Measurements from ENCODE around the gene PTPRO.

PTPRO gene

DNA sequence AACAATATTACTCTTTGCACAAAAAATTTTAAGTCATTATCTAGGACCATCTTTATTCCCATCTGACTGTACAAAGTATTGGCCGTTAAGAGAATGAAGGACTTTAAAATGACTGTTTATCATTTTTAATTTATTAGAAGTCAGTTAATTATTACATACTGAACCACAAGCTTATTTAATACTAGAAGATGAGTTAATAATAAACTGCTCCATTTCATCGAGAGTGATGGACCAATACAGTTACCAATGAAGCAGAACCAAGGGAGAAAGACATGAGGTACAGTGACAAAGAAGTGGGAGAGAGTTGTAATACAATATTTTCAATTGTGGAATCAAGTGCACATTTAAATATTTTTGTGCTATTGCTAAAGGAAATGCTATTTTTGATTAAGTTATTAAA is 83.3 kb downstream of the PTPRO start:
- FAIRE-seq (no peak), DNase-seq (ENCODE audit: insufficient read length, low spot score) (no peak)
- TF ChIP-seq, protein P1, sequence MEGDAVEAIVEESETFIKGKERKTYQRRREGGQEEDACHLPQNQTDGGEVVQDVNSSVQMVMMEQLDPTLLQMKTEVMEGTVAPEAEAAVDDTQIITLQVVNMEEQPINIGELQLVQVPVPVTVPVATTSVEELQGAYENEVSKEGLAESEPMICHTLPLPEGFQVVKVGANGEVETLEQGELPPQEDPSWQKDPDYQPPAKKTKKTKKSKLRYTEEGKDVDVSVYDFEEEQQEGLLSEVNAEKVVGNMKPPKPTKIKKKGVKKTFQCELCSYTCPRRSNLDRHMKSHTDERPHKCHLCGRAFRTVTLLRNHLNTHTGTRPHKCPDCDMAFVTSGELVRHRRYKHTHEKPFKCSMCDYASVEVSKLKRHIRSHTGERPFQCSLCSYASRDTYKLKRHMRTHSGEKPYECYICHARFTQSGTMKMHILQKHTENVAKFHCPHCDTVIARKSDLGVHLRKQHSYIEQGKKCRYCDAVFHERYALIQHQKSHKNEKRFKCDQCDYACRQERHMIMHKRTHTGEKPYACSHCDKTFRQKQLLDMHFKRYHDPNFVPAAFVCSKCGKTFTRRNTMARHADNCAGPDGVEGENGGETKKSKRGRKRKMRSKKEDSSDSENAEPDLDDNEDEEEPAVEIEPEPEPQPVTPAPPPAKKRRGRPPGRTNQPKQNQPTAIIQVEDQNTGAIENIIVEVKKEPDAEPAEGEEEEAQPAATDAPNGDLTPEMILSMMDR (IDR thresholded peaks at IDR 0.05; ENCODE audit: insufficient read depth, missing control alignments): no peak

DNA sequence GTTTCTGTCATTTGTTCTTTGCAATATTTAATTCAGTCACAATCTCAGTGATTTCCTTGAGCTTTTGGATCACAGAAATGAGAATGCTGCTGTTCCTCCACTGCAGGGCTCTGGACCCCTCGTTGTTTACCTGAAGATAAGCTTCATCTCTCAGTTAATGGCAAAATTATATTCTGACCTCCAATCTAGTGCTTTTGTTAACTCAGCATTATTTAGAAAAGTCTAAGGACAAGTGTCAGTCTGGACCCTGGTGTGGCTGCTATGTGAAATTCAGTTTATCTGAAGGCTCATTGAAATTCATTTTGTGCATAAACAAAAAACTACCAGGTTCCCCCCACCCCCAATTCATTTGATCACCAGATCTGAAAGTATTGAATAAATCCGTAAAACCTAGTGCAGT is 84.7 kb downstream of the PTPRO start:
- DNase-seq (ENCODE audit: insufficient read length, low spot score) (no peak), FAIRE-seq (no peak)
- TF ChIP-seq, protein P1 (IDR thresholded peaks at IDR 0.05; ENCODE audit: insufficient read depth, missing control alignments): no peak

GRCh38 chr12:15411842-15412241 is 89.5 kb downstream of the PTPRO start:
- DNase-seq (ENCODE audit: insufficient read length, low spot score) (no peak), FAIRE-seq (no peak)
- TF ChIP-seq, protein P1 (IDR thresholded peaks at IDR 0.05; ENCODE audit: insufficient read depth, missing control alignments): no peak

DNA sequence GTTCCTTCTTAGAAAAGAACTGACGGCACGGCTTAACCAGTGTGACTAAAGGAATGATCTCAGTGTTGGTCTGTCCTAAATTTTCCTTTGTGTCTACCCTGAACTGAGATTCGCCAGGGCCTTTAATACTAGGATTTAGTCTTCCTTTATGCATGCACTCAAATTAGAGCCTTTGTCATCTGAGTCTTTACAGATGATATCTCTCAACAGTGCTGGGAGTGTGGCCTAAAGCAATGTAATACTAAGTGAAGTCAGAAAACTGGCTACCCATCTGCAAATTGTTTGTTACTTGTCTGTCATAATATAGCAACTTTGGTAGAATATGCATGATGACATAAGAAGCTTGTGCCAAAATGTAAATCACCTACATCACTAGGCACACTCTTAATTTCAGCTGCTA is 95.4 kb downstream of the PTPRO start:
- no peak for FAIRE-seq
- TF ChIP-seq, protein P1 (IDR thresholded peaks at IDR 0.05; ENCODE audit: insufficient read depth, missing control alignments): no peak
- no peak for DNase-seq (ENCODE audit: insufficient read length, low spot score)

DNA sequence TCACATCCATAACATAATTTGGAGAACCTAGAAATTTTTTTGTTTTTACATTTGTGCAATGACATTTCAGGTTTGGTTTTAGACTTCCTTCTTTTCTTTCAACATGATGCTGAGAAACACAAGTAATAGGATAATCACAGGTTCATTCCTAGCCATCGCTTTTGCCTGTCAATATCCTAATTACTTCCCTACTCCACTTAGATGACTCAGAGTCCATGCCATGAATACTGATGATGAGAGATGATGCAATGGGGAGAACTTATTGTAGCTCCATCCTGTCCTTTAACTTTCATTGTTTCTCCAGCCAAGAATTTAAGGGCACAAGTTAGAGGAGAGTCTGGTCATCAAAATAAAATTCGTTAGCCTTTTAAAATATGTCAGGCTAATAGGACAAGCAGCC is 101.3 kb downstream of the PTPRO start:
- TF ChIP-seq, protein P1 (IDR thresholded peaks at IDR 0.05; ENCODE audit: insufficient read depth, missing control alignments): no peak
- FAIRE-seq: no peak
- no peak for DNase-seq (ENCODE audit: insufficient read length, low spot score)

GRCh38 chr12:15427913-15428312 is 105.6 kb downstream of the PTPRO start:
- TF ChIP-seq, protein P1 (IDR thresholded peaks at IDR 0.05; ENCODE audit: insufficient read depth, missing control alignments): no peak
- FAIRE-seq (no peak), DNase-seq (ENCODE audit: insufficient read length, low spot score) (no peak)

- no peak for FAIRE-seq
- DNase-seq (ENCODE audit: insufficient read length, low spot score): no peak
- TF ChIP-seq, protein P1 (IDR thresholded peaks at IDR 0.05; ENCODE audit: insufficient read depth, missing control alignments): no peak
Observed at GRCh38 chr12:15428632-15429031, 106.3 kb downstream of the PTPRO start.
